GM21390 (cell line): ENCODE measurements around the gene RIC3.

Experiments used
- ATAC-seq: cut with Tn5 transposase; IDR thresholded peaks from one replicate; pipeline ENCODE4 v1.9.1; 2021; ENCODE audit not compliant: unreplicated experiment

The RIC3 gene

DNA sequence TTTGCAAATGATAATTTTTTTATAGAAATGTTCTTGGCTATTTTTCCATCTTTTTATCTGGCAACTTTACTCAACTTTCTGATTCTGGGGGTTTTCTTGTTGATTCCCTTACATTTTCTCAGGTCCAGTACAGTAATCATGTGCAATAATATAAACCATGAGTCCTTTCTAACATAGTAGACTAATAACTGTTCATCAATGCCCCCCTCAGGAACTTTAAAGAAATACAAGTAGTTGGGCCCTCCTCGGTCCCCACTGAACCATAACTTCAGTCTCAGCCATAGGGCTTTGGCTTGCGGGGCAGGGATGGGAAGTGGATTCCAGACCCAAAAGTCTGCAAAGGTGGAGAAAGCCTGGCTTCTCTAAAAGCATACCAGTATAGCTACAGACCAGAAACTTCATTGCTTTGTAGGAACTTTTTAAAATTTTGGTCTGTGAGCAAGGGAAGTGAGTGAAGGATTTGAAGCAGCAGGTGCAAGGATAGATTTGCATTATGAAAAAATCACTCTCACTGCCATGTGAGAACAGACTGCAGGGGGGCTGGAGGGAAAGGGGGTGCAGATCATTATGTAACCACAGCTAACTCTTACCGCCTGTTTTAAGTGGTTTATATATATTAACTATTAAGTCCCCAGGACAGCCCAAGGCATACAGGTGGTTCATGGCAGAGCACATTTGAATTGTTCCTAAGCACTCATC is 98.3 kb downstream of the RIC3 start:
- peak; percentile 68 for ATAC-seq

DNA sequence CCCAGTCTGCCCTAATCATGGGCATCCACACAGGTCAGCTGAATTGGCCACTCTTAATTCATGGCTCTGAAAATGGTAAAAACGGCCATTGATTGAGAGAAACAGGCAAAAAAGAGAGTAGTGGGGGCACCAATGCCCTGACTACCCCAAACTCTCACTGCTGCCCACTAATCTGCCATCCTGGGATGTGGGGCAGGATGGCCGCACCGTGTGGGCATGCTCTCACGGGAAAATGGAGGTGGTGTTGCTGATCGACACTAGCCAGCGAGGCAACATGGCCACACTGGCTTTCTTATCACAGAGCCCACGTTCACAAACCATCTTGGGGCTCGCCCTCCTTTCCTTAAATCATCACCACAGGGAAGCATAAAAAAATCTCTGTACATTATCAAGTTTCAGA is 99.1 kb downstream of the RIC3 start:
- no peak for ATAC-seq

- no peak for ATAC-seq
These were observed 100.1 kb downstream of the RIC3 start for GRCh38 chr11:8068605-8069221.

DNA sequence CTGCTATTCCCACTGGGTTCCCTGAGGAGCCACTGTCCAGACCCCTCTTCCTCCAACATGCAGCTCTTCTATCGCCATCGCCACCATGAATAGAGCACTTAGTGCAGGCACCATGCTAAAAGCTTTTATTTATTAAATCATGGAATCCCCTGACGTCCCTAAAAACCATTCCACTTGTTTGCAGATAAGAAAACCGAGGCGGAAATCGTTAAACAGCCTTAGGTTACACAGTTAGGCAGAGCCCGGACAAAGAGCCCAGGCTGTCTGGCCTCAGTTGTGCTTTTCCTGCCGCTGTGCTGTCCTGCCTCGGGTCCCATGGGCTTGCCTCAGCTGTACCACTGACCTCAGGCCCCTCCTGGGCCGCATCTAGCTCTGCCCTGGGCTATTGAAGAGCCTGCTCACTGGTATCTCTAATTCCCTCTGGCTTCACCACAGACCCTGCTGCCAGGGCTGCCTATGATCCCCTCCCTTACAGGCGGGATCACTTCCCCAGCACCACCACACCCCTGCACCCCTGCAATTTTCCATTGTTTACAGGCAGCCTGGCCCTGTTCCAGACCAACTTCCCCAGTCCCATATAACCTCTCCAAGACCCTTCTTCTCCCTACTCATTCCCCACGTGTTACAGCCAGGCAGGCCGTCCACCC is 100.8 kb downstream of the RIC3 start:
- no peak for ATAC-seq

DNA sequence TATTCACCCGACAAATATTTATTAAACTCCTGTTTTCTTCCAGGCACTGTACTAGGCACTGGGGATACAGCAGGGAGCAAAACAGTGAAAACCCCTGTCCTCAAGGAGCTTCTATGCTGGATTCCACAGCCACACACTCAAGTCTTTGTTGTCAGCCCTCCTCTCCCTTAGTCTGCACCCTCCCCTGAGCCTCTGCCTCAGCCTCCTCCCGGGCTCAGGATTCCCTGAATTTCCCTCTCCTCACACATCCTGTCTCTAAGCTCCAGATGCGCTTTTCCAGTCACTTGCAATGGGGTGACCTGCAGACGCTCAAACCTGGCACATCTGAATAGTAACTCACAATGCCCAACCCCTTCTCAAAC is 101.3 kb downstream of the RIC3 start:
- ATAC-seq, result no peak

DNA sequence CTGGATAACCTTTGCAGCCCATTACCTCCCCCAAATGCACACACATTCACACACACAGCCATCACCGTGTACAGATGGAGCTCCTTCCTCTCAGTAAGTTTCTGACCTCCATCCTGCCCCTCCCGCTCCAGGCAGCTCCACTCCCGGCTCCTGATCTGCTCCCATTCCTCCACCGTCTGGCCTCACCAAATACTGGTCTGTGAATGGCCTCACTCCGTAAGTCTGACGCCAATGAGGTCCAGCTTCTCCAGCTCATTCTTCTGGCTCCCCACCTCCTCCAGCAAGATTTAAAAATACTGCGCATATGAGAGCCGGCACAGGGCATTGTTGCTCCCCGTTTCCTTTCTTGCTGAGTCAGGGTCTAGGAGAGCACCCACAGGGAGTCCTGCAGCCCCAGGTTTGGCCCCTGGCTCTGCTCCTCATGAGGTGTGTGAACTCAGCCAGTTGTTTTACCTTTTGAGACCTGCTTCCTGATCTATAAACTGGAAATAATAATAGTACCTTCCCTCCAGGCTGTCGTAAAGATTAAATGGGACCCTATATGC is 101.8 kb downstream of the RIC3 start:
- no peak for ATAC-seq

DNA sequence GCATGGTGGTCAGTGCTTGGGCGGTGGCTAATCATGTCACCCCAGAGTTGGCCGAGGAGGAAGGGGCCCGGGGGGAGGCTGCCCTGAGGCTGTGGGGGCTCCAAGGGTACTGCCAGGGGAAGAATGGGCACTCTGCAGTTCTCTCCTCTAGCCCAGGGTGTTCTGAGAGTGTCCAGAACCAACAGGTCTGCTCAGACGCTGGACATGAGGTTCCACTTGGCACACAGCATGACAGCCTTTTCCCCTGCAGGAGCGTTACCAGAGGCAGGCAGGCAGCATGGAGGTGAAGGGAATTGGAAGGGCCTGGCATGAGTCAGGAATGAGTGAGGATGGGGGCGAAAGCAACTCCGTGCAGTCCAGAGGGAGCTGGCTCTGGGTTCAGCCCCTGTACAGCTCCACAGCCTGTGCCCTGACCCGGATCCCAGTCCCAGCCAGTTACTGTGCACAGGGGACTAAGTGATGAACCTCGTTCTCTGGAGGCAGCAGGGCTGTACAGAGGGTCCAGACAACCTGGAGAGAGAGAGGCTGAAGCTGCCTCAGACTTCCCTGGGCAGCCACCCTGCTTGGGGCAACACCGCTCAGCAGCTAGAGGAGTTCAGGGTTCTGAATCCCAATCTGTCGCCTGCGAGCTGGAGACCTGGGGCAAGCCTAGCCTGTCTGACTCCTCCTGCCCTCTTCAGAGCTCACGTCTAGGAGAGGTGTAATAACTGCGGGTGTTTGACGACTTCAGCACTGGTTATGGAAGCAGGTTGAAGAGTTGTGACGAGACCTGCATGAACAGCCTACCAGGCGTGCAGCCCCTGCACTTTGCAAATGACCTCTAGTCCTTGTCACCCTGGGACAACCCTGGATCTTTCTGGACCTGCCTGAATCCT is 102.6 kb downstream of the RIC3 start:
- ATAC-seq, result no peak

GRCh38 chr11:8065031-8065430 is 103.8 kb downstream of the RIC3 start:
- ATAC-seq, result no peak

GRCh38 chr11:8063324-8063723 is 105.5 kb downstream of the RIC3 start:
- ATAC-seq, result no peak

- no peak for ATAC-seq
These were observed 106.0 kb downstream of the RIC3 start for GRCh38 chr11:8062781-8063257.

- ATAC-seq, result no peak
These were observed 107.0 kb downstream of the RIC3 start for GRCh38 chr11:8061555-8062428.

DNA sequence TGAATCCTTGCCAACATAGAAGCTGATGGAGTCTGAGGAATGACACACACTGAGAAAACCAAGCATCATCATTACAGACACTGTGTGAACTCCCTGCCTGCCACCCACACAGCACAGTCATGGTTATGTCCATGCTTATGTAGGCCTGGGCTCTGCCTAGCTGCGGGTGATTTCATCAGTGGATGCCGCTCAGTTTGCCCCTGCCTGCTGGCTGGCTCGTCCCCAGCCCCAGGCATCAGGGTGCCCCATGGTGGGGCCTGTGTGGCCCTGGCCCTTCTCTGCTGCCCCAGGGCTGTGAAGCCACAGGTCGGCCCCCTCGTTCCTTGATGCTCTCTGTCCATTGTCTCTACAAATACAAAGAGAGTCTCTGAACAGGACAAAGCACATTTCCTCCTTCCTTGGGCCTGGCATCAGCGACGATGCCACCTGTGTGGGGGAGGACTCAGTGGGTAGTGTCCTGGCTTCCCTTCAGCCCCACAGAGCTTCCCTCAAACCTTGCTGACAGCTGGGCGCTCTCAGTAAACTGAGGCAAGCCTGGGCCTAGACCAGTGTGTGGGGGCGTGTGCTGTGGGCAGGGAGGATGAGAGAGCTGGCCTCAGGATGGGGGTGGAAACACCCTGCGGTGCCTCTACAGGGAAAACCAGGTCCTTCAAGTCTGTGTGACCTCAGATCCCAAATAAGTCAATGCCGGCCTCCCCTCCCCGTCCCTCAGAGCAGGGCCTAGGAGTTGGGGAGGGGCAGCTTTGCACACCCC is 107.8 kb downstream of the RIC3 start:
- no peak for ATAC-seq

GRCh38 chr11:8060146-8060719 is 108.6 kb downstream of the RIC3 start:
- no peak for ATAC-seq

GRCh38 chr11:8059571-8060011 is 109.2 kb downstream of the RIC3 start:
- ATAC-seq, result no peak

DNA sequence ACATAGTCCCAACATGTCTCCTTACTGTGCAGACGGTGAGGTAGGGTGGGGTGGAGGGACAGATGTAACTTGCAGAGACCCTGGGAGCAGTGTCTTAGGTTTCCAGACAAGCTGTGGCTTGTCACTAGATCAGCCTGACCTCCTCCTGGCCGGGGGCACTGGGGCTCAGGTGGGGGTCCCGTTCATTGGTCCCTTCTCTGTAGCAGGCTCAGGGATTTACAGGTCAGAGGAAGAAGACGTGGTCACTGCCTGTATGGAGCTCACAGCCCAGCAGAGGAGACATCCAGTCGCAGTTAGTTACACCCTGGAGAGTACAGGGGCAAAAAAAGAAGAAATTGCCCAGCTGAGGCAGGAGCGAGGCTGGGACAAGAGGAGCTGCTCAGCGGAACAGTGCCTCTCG is 109.8 kb downstream of the RIC3 start:
- ATAC-seq, result no peak

GRCh38 chr11:8058216-8058615 is 110.6 kb downstream of the RIC3 start:
- no peak for ATAC-seq

DNA sequence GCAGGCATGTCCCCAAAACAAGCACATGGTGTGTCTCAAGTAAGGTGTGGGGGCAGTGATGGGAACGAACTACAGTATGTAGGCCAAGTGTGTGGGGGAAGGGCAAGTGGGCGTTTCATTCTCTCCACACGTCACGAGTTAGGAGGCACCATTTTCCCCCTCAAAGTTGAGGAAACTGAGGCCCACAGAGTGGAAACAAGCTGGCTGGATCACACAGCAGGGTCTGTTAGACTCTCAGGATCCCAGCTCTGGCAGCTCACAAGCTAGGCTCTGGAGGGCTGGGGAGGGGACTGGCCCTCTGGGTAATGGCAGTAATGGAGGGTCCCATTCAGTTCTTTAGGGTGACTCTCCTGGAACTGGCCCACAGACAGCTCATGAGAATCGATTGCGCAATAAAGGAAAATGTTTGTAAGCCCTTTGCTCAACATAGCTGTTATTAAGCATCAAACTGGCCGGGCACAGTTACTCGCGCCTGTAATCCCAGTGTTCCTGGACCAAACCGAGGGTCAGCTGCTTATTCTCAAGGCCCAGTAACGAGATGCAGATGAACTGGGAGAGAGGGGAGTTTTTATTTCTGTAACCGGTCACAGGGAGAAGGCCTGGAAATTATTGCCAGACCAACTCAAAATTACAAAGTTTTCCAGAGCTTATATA is 111.9 kb downstream of the RIC3 start:
- no peak for ATAC-seq
